ENCODE results near the gene UNC119B.

The UNC119B gene

GRCh38 chr12:120763250-120763649 lies 53.0 kb downstream of the UNC119B start:
- H3K27me3 ChIP-seq (ENCODE audit: control insufficient read depth, insufficient read depth, low read length): no peaks in the 10 kb centered on the region
- no peaks in the 10 kb centered on the region for H3K4me1 ChIP-seq
- no peaks in the 10 kb centered on the region for H3K36me3 ChIP-seq (ENCODE audit: control insufficient read depth, insufficient read depth, low read length)
- H3K4me2 ChIP-seq (ENCODE audit: low read length): no peak overlapping the region
- H3K9me3 ChIP-seq (ENCODE audit: control insufficient read depth, low read length): no peaks in the 10 kb centered on the region
- no peak overlapping the region for H3K9ac ChIP-seq
- no peak for TF ChIP-seq CTCF (IDR thresholded peaks at IDR 0.05)
- no peak overlapping the region for H3K27ac ChIP-seq
- no peak overlapping the region for H2AFZ ChIP-seq
- no peak overlapping the region for H3K4me3 ChIP-seq (ENCODE audit: low read depth, low read length)
- H3K79me2 ChIP-seq: no peaks in the 10 kb centered on the region

GRCh38 chr12:120764816-120765215 lies 54.6 kb downstream of the UNC119B start:
- no peaks in the 10 kb centered on the region for H3K4me1 ChIP-seq
- no peak overlapping the region for H3K4me3 ChIP-seq (ENCODE audit: low read depth, low read length)
- H2AFZ ChIP-seq: no peak overlapping the region
- no peaks in the 10 kb centered on the region for H3K36me3 ChIP-seq (ENCODE audit: control insufficient read depth, insufficient read depth, low read length)
- H3K27ac ChIP-seq: no peak overlapping the region
- no peak for TF ChIP-seq CTCF (IDR thresholded peaks at IDR 0.05)
- H3K4me2 ChIP-seq (ENCODE audit: low read length): no peak overlapping the region
- H3K9me3 ChIP-seq (ENCODE audit: control insufficient read depth, low read length): no peaks in the 10 kb centered on the region
- no peaks in the 10 kb centered on the region for H3K27me3 ChIP-seq (ENCODE audit: control insufficient read depth, insufficient read depth, low read length)
- H3K9ac ChIP-seq: no peak overlapping the region
- H3K79me2 ChIP-seq: no peaks in the 10 kb centered on the region

- no peak for TF ChIP-seq CTCF (IDR thresholded peaks at IDR 0.05)
- Histone ChIP-seq H3K79me2 (peaks cover 7% of the 10 kb centered on the region), H3K36me3 (ENCODE audit: control insufficient read depth, insufficient read depth, low read length) (no peaks in the 10 kb centered on the region), H3K9me3 (ENCODE audit: control insufficient read depth, low read length) (no peaks in the 10 kb centered on the region), H3K4me2 (ENCODE audit: low read length) (no peak overlapping the region), H3K27ac (no peak overlapping the region), H3K4me3 (ENCODE audit: low read depth, low read length) (no peak overlapping the region), H2AFZ (no peak overlapping the region), H3K27me3 (ENCODE audit: control insufficient read depth, insufficient read depth, low read length) (no peaks in the 10 kb centered on the region), H3K9ac (no peak overlapping the region), H3K4me1 (no peaks in the 10 kb centered on the region)
Observed at GRCh38 chr12:120766566-120766965, 56.3 kb downstream of the UNC119B start.

- H3K4me2 ChIP-seq (ENCODE audit: low read length): no peak overlapping the region
- no peak overlapping the region for H3K4me3 ChIP-seq (ENCODE audit: low read depth, low read length)
- H3K27me3 ChIP-seq (ENCODE audit: control insufficient read depth, insufficient read depth, low read length): no peaks in the 10 kb centered on the region
- H3K4me1 ChIP-seq: no peaks in the 10 kb centered on the region
- H2AFZ ChIP-seq: no peak overlapping the region
- H3K36me3 ChIP-seq (ENCODE audit: control insufficient read depth, insufficient read depth, low read length): no peaks in the 10 kb centered on the region
- H3K27ac ChIP-seq: no peak overlapping the region
- no peaks in the 10 kb centered on the region for H3K9me3 ChIP-seq (ENCODE audit: control insufficient read depth, low read length)
- peaks cover 9% of the 10 kb centered on the region for H3K79me2 ChIP-seq
- no peak for TF ChIP-seq CTCF (IDR thresholded peaks at IDR 0.05)
- H3K9ac ChIP-seq: no peak overlapping the region
Observed at GRCh38 chr12:120767071-120768024, 57.1 kb downstream of the UNC119B start.

GRCh38 chr12:120771097-120771496 lies 60.8 kb downstream of the UNC119B start:
- TF ChIP-seq CTCF (IDR thresholded peaks at IDR 0.05): no peak
- Histone ChIP-seq H3K9me3 (ENCODE audit: control insufficient read depth, low read length) (no peaks in the 10 kb centered on the region), H3K36me3 (ENCODE audit: control insufficient read depth, insufficient read depth, low read length) (no peaks in the 10 kb centered on the region), H3K79me2 (peaks cover 22% of the 10 kb centered on the region), H3K27me3 (ENCODE audit: control insufficient read depth, insufficient read depth, low read length) (no peaks in the 10 kb centered on the region), H3K4me3 (ENCODE audit: low read depth, low read length) (no peak overlapping the region), H3K4me2 (ENCODE audit: low read length) (no peak overlapping the region), H2AFZ (no peak overlapping the region), H3K4me1 (peaks cover 10% of the 10 kb centered on the region), H3K27ac (no peak overlapping the region), H3K9ac (no peak overlapping the region)
